ENCODE data around the gene DNAJA3.

GRCh38 chr16:4380119-4381063 lies 45.3 kb upstream of the DNAJA3 start:
- TF ChIP-seq CTCF (IDR thresholded peaks at IDR 0.05; ENCODE audit: insufficient read depth, low read depth, low read length): no peak
- TF ChIP-seq EZH2 (IDR thresholded peaks at IDR 0.05; ENCODE audit: insufficient read depth, low read length): no peak
